GM12864 (cell line): ENCODE results near the gene SPON1.
A peak's percentile ranks its signal among the peaks of the same experiment; 100 is the strongest.
"Not testable (repeated sequence)": the region's sequence is repeated elsewhere in the genome, so short reads cannot be mapped to it uniquely, and the experiment has no call there.

Experiments
- DNase-seq: peaks from one replicate; pipeline ENCODE4 v3.0.0-alpha.2; 2011; ENCODE audit warnings: low read depth
- H3K4me3 ChIP-seq: 2 replicates; pipeline ENCODE4 v1.5.1; 2011; ENCODE audit warnings: mild to moderate bottlenecking, low read depth, low read length, control low read depth
- CTCF ChIP-seq: IDR thresholded peaks from 2 replicates; pipeline ENCODE4 v1.5.1; 2011; ENCODE audit warnings: low read depth, mild to moderate bottlenecking, moderate library complexity, low read length, control low read depth, inconsistent platforms; ENCODE audit errors: missing control alignments

SPON1 gene

GRCh38 chr11:14245444-14245843 is 282.9 kb downstream of the SPON1 start:
- DNase-seq = no peak
- TF ChIP-seq CTCF = no peak
- H3K4me3 ChIP-seq = no peak overlapping the region

DNA sequence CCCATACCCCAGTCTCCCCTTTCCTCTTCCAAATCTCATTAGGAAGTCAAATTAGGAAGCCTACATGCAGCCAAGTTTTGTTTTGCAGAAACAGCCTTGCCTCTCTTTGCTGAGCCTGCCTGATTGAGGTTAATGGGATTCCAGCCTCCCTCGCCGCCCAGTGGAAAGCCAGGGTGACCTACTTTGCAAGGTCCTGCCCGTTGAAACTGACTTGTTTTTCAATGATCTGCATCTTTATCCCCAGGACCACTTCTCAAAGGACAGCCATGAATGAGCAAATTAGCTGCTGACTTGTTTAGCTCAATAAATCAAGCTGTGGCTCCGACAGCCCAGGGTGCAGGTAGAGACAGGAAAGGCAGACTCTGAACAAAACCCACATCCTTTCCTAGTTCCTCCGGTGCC is 286.1 kb downstream of the SPON1 start:
- DNase-seq = no peak
- no peak for TF ChIP-seq CTCF
- no peak overlapping the region for H3K4me3 ChIP-seq

- peak; percentile 72 for TF ChIP-seq CTCF
- no peak for DNase-seq
- no peak overlapping the region for H3K4me3 ChIP-seq
Measured at GRCh38 chr11:14249121-14249963, 286.8 kb downstream of the SPON1 start.

DNA sequence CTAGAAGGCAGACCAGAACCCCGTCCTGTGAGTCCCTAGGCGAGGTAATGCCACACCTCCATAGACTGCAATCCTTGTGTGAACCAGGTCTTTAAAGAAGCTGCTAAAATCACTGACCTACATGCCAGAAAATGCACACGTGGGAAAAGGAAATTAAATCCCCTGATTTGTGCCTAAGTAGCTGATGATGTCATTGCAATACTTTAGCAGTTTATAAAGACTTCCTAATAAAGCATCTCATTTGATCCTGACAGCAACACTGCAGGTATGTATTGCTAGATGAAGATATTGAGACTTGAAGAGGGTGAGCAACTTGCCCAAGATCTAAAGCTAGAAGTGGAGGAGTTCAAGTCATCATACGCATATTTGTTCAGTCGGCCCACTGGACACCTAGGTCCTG is 289.2 kb downstream of the SPON1 start:
- TF ChIP-seq CTCF = no peak
- H3K4me3 ChIP-seq = no peak overlapping the region
- no peak for DNase-seq

GRCh38 chr11:14252501-14252900 is 290.0 kb downstream of the SPON1 start:
- not testable (repeated sequence) for H3K4me3 ChIP-seq, DNase-seq

- H3K4me3 ChIP-seq = no peak overlapping the region
- no peak for DNase-seq
- no peak for TF ChIP-seq CTCF
Measured at GRCh38 chr11:14253421-14253820, 290.9 kb downstream of the SPON1 start.

DNA sequence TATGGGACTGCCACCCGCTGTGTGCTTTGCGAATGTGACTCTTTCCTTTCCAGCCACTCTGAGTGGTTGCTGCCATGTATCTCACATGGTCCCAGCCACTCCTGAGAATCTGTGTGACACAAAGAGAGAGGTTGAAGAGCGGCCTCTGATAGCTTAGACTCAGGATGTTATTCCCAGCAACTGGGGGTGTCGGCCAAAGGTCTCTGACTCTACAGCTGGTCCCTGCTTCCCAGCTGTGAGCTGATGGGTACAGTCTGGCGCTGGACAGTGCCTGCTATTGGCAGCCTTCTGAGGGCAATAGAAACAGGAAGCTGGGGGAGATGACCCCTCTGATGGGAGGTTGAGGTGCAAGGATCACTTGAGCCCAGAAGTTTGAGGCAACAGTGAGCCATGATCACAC is 291.3 kb downstream of the SPON1 start:
- no peak for TF ChIP-seq CTCF
- H3K4me3 ChIP-seq = no peak overlapping the region
- no peak for DNase-seq
